Measurements from ENCODE around the gene FKRP.

FKRP gene

DNA sequence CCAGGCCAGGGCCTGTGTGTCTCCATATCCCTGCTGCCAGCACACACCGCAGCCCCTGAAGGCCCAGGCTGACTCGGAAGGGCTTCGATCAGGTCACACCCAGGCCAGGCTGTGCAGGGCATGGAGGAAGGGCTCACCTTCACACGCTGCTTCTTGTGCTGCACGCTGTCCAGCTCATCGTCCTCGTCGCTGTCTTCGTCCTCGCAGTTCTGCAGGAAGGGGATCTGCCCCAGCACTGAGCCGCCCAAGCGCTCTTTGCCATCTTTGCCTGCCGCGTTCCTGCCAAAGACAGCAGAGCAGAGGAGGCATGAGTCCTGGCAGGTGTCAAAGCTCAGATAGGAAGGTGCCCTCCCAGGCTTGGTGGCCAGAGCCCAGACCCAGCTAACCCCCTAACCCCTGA, 15.3 kb upstream of the FKRP start:
- H3K36me3 ChIP-seq (ENCODE audit: control insufficient read depth, low read length), result peaks cover 85% of the 10 kb centered on the region
- no peaks in the 10 kb centered on the region for H3K9me3 ChIP-seq (ENCODE audit: control insufficient read depth, insufficient read depth, low read length)
- H3F3A ChIP-seq (ENCODE audit: control insufficient read depth, insufficient read depth), result no peaks in the 10 kb centered on the region
- H4K20me1 ChIP-seq (ENCODE audit: control insufficient read depth, insufficient read depth, low read depth, low read length), result peaks cover 10% of the 10 kb centered on the region; the same call in 1 of the 2 replicates
- no peaks in the 10 kb centered on the region for H3K9me2 ChIP-seq (replicated peaks; ENCODE audit: control insufficient read depth, low read length)
- peaks cover 5% of the 10 kb centered on the region; the same call in 1 of the 2 replicates for H3K4me1 ChIP-seq (ENCODE audit: control insufficient read depth, low read length)
- TF ChIP-seq EZH2phosphoT487 (IDR thresholded peaks at IDR 0.05; ENCODE audit: borderline replicate concordance, low read length) (no peak), CTCF (IDR thresholded peaks at IDR 0.05; ENCODE audit: low read depth, low read length, poor library complexity, severe bottlenecking) (no peak)
- H3K4me3 ChIP-seq (ENCODE audit: low read length), result no peak overlapping the region
- H3K4me2 ChIP-seq (ENCODE audit: low read length), result no peak overlapping the region
- H3K27ac ChIP-seq (ENCODE audit: low read depth, low read length), result no peak overlapping the region
- peaks cover 42% of the 10 kb centered on the region for H3K79me2 ChIP-seq (ENCODE audit: control insufficient read depth, low read length)
- H3K27me3 ChIP-seq (ENCODE audit: control insufficient read depth, low read length), result no peaks in the 10 kb centered on the region

- H4K20me1 ChIP-seq (ENCODE audit: control insufficient read depth, insufficient read depth, low read depth, low read length), result peaks cover 10% of the 10 kb centered on the region; the same call in 1 of the 2 replicates
- H3K36me3 ChIP-seq (ENCODE audit: control insufficient read depth, low read length), result peaks cover 80% of the 10 kb centered on the region
- H3K79me2 ChIP-seq (ENCODE audit: control insufficient read depth, low read length), result peaks cover 42% of the 10 kb centered on the region
- no peaks in the 10 kb centered on the region for H3F3A ChIP-seq (ENCODE audit: control insufficient read depth, insufficient read depth)
- peaks cover 5% of the 10 kb centered on the region; the same call in 1 of the 2 replicates for H3K4me1 ChIP-seq (ENCODE audit: control insufficient read depth, low read length)
- H3K9me3 ChIP-seq (ENCODE audit: control insufficient read depth, insufficient read depth, low read length), result no peaks in the 10 kb centered on the region
- no peak overlapping the region for H3K4me2 ChIP-seq (ENCODE audit: low read length)
- no peaks in the 10 kb centered on the region for H3K27me3 ChIP-seq (ENCODE audit: control insufficient read depth, low read length)
- no peak overlapping the region for H3K27ac ChIP-seq (ENCODE audit: low read depth, low read length)
- TF ChIP-seq CTCF (IDR thresholded peaks at IDR 0.05; ENCODE audit: low read depth, low read length, poor library complexity, severe bottlenecking) (no peak), EZH2phosphoT487 (IDR thresholded peaks at IDR 0.05; ENCODE audit: borderline replicate concordance, low read length) (no peak)
- H3K9me2 ChIP-seq (replicated peaks; ENCODE audit: control insufficient read depth, low read length), result no peaks in the 10 kb centered on the region
- no peak overlapping the region for H3K4me3 ChIP-seq (ENCODE audit: low read length)
Measured at GRCh38 chr19:46731007-46731501, 14.8 kb upstream of the FKRP start.

GRCh38 chr19:46731584-46731983, 14.3 kb upstream of the FKRP start:
- Histone ChIP-seq H3K4me1 (ENCODE audit: control insufficient read depth, low read length) (peaks cover 5% of the 10 kb centered on the region; the same call in 1 of the 2 replicates), H3K27ac (ENCODE audit: low read depth, low read length) (no peak overlapping the region), H3K4me3 (ENCODE audit: low read length) (no peak overlapping the region), H3K9me3 (ENCODE audit: control insufficient read depth, insufficient read depth, low read length) (no peaks in the 10 kb centered on the region), H3K27me3 (ENCODE audit: control insufficient read depth, low read length) (no peaks in the 10 kb centered on the region), H3F3A (ENCODE audit: control insufficient read depth, insufficient read depth) (no peaks in the 10 kb centered on the region), H3K36me3 (ENCODE audit: control insufficient read depth, low read length) (peaks cover 77% of the 10 kb centered on the region), H4K20me1 (ENCODE audit: control insufficient read depth, insufficient read depth, low read depth, low read length) (peaks cover 10% of the 10 kb centered on the region; the same call in 1 of the 2 replicates), H3K9me2 (replicated peaks; ENCODE audit: control insufficient read depth, low read length) (no peaks in the 10 kb centered on the region), H3K79me2 (ENCODE audit: control insufficient read depth, low read length) (peaks cover 43% of the 10 kb centered on the region), H3K4me2 (ENCODE audit: low read length) (no peak overlapping the region)
- no peak for TF ChIP-seq CTCF (IDR thresholded peaks at IDR 0.05; ENCODE audit: low read depth, low read length, poor library complexity, severe bottlenecking)
- no peak for TF ChIP-seq EZH2phosphoT487 (IDR thresholded peaks at IDR 0.05; ENCODE audit: borderline replicate concordance, low read length)
